ENCODE measurements around the gene IL1RAPL2. TPM values are rescaled to one million over a fixed set of nuclear protein-coding genes. Genes with fewer than 3 reads are reported as not detected.

IL1RAPL2 gene
- total RNA-seq, 1 donor from 2014 or later, result not detected

DNA sequence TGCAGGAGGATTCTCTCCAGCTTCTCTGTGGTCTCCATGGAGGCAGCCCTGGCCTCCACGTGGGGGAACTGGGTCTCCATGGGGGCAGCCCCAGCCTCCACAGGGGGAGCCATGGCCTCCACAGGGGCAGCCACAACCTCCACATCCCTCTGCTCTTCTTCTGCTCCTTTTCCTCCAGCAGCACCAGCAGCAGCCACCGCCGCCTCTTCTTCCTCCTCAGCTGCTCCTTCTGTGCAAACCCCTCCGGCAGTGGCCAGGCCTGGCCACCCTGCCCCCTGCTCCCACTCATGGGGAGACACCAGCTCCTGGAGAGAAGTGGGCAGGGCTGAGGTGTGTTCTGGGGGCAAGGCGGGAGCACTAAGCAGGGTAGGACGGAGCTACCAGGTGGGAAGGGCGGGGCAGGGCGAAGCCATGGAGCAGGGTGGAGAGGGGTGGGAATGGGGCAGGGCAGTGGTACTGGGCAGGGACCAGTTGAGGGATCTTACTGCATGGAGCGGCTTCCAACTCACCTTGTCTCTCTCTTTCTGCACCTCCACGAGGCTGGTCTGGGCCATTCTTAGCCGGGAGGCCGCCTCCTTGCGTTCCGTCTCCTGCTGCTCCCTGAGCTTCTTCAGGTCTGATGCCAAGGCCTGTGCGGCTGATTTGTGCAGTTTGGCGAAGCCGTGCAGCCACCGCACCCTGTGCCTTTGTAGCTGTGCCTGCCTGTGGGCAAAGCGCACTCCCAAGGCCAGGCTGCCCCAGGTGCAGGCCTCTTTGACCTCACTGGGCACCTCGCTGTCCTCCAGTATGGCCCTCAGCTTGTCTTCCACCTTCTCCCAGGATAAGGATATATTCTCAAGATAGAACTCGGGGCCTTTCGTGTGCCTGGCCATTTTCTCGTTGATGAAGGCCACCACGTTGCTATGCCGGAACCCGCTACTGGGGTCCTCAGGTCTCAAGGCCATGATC, 653.7 kb downstream of the IL1RAPL2 start:
- Histone ChIP-seq H3K36me3 (no peaks in the 10 kb centered on the region), H3K4me3 (no peak overlapping the region), H3K27me3 (ENCODE audit: low read depth) (no peaks in the 10 kb centered on the region), H3K27ac (replicated peaks) (no peak overlapping the region), H3K4me1 (no peaks in the 10 kb centered on the region), H3K9me3 (replicated peaks) (no peaks in the 10 kb centered on the region)
- TF ChIP-seq, protein P1, sequence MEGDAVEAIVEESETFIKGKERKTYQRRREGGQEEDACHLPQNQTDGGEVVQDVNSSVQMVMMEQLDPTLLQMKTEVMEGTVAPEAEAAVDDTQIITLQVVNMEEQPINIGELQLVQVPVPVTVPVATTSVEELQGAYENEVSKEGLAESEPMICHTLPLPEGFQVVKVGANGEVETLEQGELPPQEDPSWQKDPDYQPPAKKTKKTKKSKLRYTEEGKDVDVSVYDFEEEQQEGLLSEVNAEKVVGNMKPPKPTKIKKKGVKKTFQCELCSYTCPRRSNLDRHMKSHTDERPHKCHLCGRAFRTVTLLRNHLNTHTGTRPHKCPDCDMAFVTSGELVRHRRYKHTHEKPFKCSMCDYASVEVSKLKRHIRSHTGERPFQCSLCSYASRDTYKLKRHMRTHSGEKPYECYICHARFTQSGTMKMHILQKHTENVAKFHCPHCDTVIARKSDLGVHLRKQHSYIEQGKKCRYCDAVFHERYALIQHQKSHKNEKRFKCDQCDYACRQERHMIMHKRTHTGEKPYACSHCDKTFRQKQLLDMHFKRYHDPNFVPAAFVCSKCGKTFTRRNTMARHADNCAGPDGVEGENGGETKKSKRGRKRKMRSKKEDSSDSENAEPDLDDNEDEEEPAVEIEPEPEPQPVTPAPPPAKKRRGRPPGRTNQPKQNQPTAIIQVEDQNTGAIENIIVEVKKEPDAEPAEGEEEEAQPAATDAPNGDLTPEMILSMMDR (IDR thresholded peaks at IDR 0.05; ENCODE audit: borderline replicate concordance), result no peak
- intact Hi-C loops (cut with micrococcal nuclease), result no loop called here
- DNase-seq, result no peak

DNA sequence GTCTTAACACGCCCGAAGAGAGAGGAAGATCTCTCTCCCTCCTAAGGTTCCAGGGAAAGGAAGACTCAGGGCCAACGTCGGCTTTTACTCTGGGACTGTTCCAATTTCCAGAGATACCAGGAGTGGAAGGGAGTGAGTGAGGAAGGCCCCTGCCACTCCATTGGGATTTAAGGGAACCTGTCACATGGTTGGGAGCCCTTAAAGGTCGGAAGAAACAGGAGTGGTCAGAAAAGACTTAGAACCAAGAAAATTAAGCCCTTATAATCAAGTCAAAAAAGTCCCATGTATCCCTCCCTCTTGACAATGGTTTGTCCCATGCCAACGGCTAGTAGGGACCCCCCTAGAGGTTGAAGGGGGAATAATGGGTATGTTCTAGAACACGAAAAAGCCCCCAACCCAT, 654.6 kb downstream of the IL1RAPL2 start, which contains the start of gene TEX13A:
TEX13A (minus strand) TSS at position 59 of the 400 bp plus-strand sequence. CDS start 297 bp downstream, outside the sequence.
- no peak within 1 kb of the TSS for H3K4me3 ChIP-seq
- DNase-seq, result no peak
- intact Hi-C loops (cut with micrococcal nuclease), result no loop called here
- TF ChIP-seq, protein P1 (IDR thresholded peaks at IDR 0.05; ENCODE audit: borderline replicate concordance), result no peak
- H3K4me1 ChIP-seq, result no peaks in the 10 kb centered on the region
- no peaks in the 10 kb centered on the region for H3K27me3 ChIP-seq (ENCODE audit: low read depth)
- no peak within 1 kb of the TSS for H3K27ac ChIP-seq (replicated peaks)
- H3K36me3 ChIP-seq, result no peaks in the 10 kb centered on the region
- H3K9me3 ChIP-seq (replicated peaks), result no peaks in the 10 kb centered on the region

DNA sequence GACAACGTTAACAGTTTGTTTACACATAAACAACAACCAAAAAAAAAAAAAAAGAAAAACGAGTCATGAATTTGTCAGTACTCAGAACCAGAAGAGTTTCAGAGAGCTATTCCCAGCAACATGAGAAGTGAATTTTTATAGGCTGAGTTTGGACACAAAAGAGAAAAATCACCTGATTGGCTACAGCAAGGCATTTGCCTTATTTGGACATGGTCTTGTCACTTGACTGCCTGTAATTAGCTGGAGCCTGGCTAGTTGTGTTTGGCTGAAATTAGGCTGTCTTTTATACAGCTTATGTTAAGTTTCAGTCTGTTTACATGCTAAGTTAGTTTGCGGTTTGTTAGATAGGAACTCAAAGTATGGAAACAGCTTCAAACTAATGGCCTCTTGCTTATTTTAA, 655.4 kb downstream of the IL1RAPL2 start:
- intact Hi-C loops (cut with micrococcal nuclease), result no loop called here
- H3K4me3 ChIP-seq, result no peak overlapping the region
- H3K36me3 ChIP-seq, result no peaks in the 10 kb centered on the region
- no peak overlapping the region for H3K27ac ChIP-seq (replicated peaks)
- H3K4me1 ChIP-seq, result no peaks in the 10 kb centered on the region
- TF ChIP-seq, protein P1 (IDR thresholded peaks at IDR 0.05; ENCODE audit: borderline replicate concordance), result no peak
- DNase-seq, result no peak
- H3K27me3 ChIP-seq (ENCODE audit: low read depth), result no peaks in the 10 kb centered on the region
- H3K9me3 ChIP-seq (replicated peaks), result no peaks in the 10 kb centered on the region

DNA sequence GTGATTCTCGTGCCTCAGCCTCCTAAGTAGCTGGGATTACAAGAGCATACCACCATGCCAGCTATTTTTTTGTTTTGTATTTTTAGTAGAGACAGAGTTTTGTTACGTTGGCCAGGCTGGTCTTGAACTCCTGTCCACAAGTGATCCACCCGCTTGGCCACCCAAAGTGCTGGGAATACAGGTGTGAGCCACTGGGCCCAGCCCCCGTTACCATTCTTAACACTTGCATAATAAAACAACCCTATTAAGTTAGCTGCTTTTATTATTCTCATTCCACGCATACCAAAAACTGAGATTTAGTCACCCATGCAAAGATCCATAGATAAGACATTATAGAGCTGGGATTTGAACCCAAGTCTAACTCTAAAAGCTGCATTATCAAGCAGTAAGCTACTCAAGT, 660.5 kb downstream of the IL1RAPL2 start:
- H3K36me3 ChIP-seq, result no peaks in the 10 kb centered on the region
- no peaks in the 10 kb centered on the region for H3K4me1 ChIP-seq
- no peaks in the 10 kb centered on the region for H3K27me3 ChIP-seq (ENCODE audit: low read depth)
- no peak for DNase-seq
- H3K9me3 ChIP-seq (replicated peaks), result no peaks in the 10 kb centered on the region
- intact Hi-C loops (cut with micrococcal nuclease), result no loop called here
- H3K27ac ChIP-seq (replicated peaks), result no peak overlapping the region
- no peak overlapping the region for H3K4me3 ChIP-seq
- TF ChIP-seq, protein P1 (IDR thresholded peaks at IDR 0.05; ENCODE audit: borderline replicate concordance), result no peak

DNA sequence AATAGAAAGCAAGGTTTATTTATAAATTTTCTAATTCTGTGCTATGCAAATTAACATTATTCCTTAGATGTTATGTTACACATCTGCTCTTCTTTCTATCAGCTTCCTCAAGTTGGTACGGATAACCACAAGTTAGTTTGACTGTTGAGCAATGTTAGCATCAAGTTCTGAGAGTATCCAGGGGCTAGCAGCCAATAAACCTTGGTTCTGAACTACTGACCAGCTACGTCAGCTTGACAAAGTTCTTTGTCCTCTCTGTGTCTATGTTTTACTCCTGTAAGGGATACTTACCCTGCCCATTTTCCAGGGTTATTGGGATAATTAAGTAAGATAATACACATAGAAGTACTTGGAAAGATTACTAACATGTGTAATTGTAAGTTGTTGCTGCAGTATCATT, 662.6 kb downstream of the IL1RAPL2 start:
- DNase-seq, result no peak
- intact Hi-C loops (cut with micrococcal nuclease), result no loop called here
- H3K27ac ChIP-seq (replicated peaks), result no peak overlapping the region
- TF ChIP-seq, protein P1 (IDR thresholded peaks at IDR 0.05; ENCODE audit: borderline replicate concordance), result no peak
- no peaks in the 10 kb centered on the region for H3K36me3 ChIP-seq
- no peaks in the 10 kb centered on the region for H3K4me1 ChIP-seq
- H3K9me3 ChIP-seq (replicated peaks), result no peaks in the 10 kb centered on the region
- H3K4me3 ChIP-seq, result no peak overlapping the region
- no peaks in the 10 kb centered on the region for H3K27me3 ChIP-seq (ENCODE audit: low read depth)

All from left ventricle myocardium inferior (tissue), 1 donor.